Glutamatergic neuron (in vitro differentiated cells): Measurements from ENCODE around the gene RAB8B. TPM values are rescaled to one million over a fixed set of nuclear protein-coding genes. Genes with fewer than 3 reads are reported as not detected.

ENCODE experiments used
- DNase-seq: peaks from one replicate; pipeline ENCODE4 v3.0.0; 2022
- H3K27ac Mint-ChIP-seq: one replicate; pipeline ENCODE4 v1.8.0; 2020; ENCODE audit warnings: mild to moderate bottlenecking, mixed read lengths, inconsistent platforms; ENCODE audit not compliant: unreplicated experiment
- H3K27me3 Mint-ChIP-seq: one replicate; pipeline ENCODE4 v1.8.0; 2020; ENCODE audit warnings: mild to moderate bottlenecking, moderate library complexity, mixed read lengths, inconsistent platforms; ENCODE audit not compliant: unreplicated experiment
- H3K36me3 Mint-ChIP-seq: one replicate; pipeline ENCODE4 v1.8.0; 2020; ENCODE audit warnings: mild to moderate bottlenecking, mixed read lengths, inconsistent platforms; ENCODE audit not compliant: unreplicated experiment
- H3K4me1 Mint-ChIP-seq: one replicate; pipeline ENCODE4 v1.8.0; 2020; ENCODE audit warnings: mild to moderate bottlenecking, low read depth, mixed read lengths, inconsistent platforms; ENCODE audit not compliant: unreplicated experiment
- H3K4me3 Mint-ChIP-seq: one replicate; pipeline ENCODE4 v1.8.0; 2020; ENCODE audit warnings: mild to moderate bottlenecking, mixed read lengths, inconsistent platforms; ENCODE audit not compliant: unreplicated experiment
- H3K9me3 Mint-ChIP-seq: one replicate; pipeline ENCODE4 v1.8.0; 2020; ENCODE audit warnings: mild to moderate bottlenecking, moderate library complexity, mixed read lengths, inconsistent platforms; ENCODE audit not compliant: unreplicated experiment
- total RNA-seq: library from RNA; stranded (reverse); fragmentation: NEBNext Ultra II Directional; extraction: Animal tissue kit (Norgen Biotek cat#: 25700); gene quantifications from one replicate; pipeline ENCODE4 v1.2.1, GENCODE V29; 2021; ENCODE audit not compliant: unreplicated experiment
- TF ChIP-seq, protein P1 (sequence below): fragments of 200-600 bp; sonication (generic); IDR thresholded peaks from one replicate; pipeline ENCODE4 v1.5.0; 2021; ENCODE audit not compliant: partially characterized antibody, unreplicated experiment

Gene RAB8B
- total RNA-seq, 1 donor from 2014 or later, result 70.4 TPM

DNA sequence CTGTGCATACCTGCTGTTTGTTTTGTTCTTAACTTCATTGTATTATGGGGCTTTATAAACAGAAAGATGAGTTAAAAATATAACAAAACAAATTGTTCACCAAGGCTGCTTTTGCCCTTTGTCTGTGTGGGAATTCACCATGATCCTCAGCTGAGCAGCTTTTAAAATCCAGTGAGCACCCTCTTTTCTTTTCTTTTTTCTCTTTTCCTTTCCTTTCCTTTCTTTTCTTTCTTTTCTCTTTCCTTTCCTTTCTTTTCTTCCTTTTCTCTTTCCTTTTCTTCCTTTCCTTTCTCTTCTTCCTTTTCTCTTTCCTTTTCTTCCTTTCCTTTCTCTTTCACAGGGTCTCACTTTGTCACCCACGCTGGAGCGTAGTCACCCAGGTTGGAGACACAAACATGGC lies 38.3 kb downstream of the RAB8B start:
- no peak overlapping the region for H3K4me3 Mint-ChIP-seq
- no peak for DNase-seq
- no peak overlapping the region for H3K27ac Mint-ChIP-seq
- H3K9me3 Mint-ChIP-seq, result no peaks in the 10 kb centered on the region
- TF ChIP-seq, protein P1, sequence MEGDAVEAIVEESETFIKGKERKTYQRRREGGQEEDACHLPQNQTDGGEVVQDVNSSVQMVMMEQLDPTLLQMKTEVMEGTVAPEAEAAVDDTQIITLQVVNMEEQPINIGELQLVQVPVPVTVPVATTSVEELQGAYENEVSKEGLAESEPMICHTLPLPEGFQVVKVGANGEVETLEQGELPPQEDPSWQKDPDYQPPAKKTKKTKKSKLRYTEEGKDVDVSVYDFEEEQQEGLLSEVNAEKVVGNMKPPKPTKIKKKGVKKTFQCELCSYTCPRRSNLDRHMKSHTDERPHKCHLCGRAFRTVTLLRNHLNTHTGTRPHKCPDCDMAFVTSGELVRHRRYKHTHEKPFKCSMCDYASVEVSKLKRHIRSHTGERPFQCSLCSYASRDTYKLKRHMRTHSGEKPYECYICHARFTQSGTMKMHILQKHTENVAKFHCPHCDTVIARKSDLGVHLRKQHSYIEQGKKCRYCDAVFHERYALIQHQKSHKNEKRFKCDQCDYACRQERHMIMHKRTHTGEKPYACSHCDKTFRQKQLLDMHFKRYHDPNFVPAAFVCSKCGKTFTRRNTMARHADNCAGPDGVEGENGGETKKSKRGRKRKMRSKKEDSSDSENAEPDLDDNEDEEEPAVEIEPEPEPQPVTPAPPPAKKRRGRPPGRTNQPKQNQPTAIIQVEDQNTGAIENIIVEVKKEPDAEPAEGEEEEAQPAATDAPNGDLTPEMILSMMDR, result no peak
- H3K4me1 Mint-ChIP-seq, result peaks cover 4% of the 10 kb centered on the region
- no peaks in the 10 kb centered on the region for H3K27me3 Mint-ChIP-seq
- H3K36me3 Mint-ChIP-seq, result no peaks in the 10 kb centered on the region

GRCh38 chr15:63231206-63231605 lies 41.8 kb downstream of the RAB8B start:
- Mint-ChIP-seq H3K4me1 (peaks cover 9% of the 10 kb centered on the region), H3K9me3 (no peaks in the 10 kb centered on the region), H3K36me3 (no peaks in the 10 kb centered on the region), H3K4me3 (no peak overlapping the region), H3K27ac (no peak overlapping the region), H3K27me3 (no peaks in the 10 kb centered on the region)
- TF ChIP-seq, protein P1, result no peak
- no peak for DNase-seq

DNA sequence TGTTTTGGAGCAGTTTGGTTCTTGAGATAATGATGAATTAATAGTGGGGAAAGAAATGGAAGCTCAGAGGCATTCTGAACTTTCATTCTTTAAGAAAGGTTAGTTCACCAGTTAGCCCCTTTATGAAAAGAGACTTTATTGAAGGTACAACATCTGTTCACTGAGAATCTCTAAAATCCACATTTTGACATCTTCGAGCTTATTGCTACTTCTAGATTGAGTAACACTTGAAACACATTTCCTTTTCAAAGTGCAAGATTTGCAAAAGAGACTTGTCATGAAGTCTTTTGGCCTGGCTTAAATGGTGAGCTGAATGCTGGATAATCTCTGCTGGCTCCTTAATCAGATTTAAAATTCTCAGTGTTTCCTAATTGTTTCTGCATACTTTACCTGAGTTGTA lies 42.3 kb downstream of the RAB8B start:
- DNase-seq, result no peak
- Mint-ChIP-seq H3K9me3 (no peaks in the 10 kb centered on the region), H3K27ac (no peak overlapping the region), H3K4me1 (peaks cover 9% of the 10 kb centered on the region), H3K4me3 (no peak overlapping the region), H3K36me3 (peaks cover under 1% of the 10 kb centered on the region), H3K27me3 (no peaks in the 10 kb centered on the region)
- TF ChIP-seq, protein P1, result no peak

- H3K4me1 Mint-ChIP-seq, result peaks cover 7% of the 10 kb centered on the region
- DNase-seq, result no peak
These were observed 43.0 kb downstream of the RAB8B start for GRCh38 chr15:63232405-63232804.

GRCh38 chr15:63232943-63233342 lies 43.5 kb downstream of the RAB8B start:
- TF ChIP-seq, protein P1, result no peak
- Mint-ChIP-seq H3K27ac (no peak overlapping the region), H3K36me3 (peaks cover 5% of the 10 kb centered on the region), H3K4me1 (peaks cover 7% of the 10 kb centered on the region), H3K27me3 (no peaks in the 10 kb centered on the region), H3K9me3 (no peaks in the 10 kb centered on the region), H3K4me3 (no peak overlapping the region)
- DNase-seq, result no peak

More at GRCh38 chr15:63232405-63232804, 43.0 kb downstream of the RAB8B start:
- TF ChIP-seq, protein P1, result no peak
- Mint-ChIP-seq H3K36me3 (peaks cover 5% of the 10 kb centered on the region), H3K4me3 (no peak overlapping the region), H3K9me3 (no peaks in the 10 kb centered on the region), H3K27ac (no peak overlapping the region), H3K27me3 (no peaks in the 10 kb centered on the region)
